ENCODE measurements around the gene ACE2. TPM values are rescaled to one million over a fixed set of nuclear protein-coding genes. Genes with fewer than 3 reads are reported as not detected.

The ACE2 gene
- total and polyA plus RNA-seq, 2 donors from 2014 or later = 5.5 to 32.4 TPM

DNA sequence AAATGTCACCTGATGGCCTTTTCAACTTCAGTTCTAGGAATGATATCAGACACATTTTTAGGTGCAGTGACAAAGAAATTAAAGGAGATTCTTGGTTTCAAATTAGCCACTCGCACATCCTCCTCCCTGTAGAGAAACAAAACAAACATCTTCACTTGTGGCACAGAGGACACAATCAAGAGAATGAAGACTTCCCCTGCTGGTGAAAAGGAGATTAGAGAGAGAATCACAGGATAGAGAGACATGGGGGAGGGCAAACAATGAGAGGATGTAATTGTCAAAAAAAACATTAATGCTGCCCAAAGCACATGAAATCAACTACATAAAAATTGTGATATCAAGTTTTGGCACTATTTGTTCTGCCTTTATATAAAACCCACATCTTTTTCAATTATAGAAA lies 34.5 kb downstream of the ACE2 start:
- Histone ChIP-seq H3K9me3 (ENCODE audit: control insufficient read depth in 2 of 3, insufficient read depth in 1 of 3, low read length in 3 of 3) (no peaks in the 10 kb centered on the region), H3K4me3 (ENCODE audit: low read length in 3 of 3) (no peak overlapping the region), H3K4me1 (ENCODE audit: control insufficient read depth in 2 of 3, insufficient read depth in 2 of 3, low read depth in 1 of 3, low read length in 3 of 3) (no peaks in the 10 kb centered on the region), H3K27me3 (ENCODE audit: control insufficient read depth, insufficient read depth, low read length) (peaks cover 11% of the 10 kb centered on the region), H3K27ac (ENCODE audit: low read depth in 2 of 2, low read length in 2 of 2) (no peak overlapping the region), H3K36me3 (ENCODE audit: control insufficient read depth in 2 of 3, insufficient read depth in 3 of 3, low read length in 3 of 3) (no peaks in the 10 kb centered on the region), H3K9ac (ENCODE audit: low read length in 3 of 3) (no peak overlapping the region)
- DNase-seq (no peak), FAIRE-seq (no peak)
- intact Hi-C loops (cut with DNase I) = no loop called here
- TF ChIP-seq, protein P1, sequence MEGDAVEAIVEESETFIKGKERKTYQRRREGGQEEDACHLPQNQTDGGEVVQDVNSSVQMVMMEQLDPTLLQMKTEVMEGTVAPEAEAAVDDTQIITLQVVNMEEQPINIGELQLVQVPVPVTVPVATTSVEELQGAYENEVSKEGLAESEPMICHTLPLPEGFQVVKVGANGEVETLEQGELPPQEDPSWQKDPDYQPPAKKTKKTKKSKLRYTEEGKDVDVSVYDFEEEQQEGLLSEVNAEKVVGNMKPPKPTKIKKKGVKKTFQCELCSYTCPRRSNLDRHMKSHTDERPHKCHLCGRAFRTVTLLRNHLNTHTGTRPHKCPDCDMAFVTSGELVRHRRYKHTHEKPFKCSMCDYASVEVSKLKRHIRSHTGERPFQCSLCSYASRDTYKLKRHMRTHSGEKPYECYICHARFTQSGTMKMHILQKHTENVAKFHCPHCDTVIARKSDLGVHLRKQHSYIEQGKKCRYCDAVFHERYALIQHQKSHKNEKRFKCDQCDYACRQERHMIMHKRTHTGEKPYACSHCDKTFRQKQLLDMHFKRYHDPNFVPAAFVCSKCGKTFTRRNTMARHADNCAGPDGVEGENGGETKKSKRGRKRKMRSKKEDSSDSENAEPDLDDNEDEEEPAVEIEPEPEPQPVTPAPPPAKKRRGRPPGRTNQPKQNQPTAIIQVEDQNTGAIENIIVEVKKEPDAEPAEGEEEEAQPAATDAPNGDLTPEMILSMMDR (IDR thresholded peaks at IDR 0.05; ENCODE audit: borderline replicate concordance, extremely low read depth, insufficient read depth) = no peak

DNA sequence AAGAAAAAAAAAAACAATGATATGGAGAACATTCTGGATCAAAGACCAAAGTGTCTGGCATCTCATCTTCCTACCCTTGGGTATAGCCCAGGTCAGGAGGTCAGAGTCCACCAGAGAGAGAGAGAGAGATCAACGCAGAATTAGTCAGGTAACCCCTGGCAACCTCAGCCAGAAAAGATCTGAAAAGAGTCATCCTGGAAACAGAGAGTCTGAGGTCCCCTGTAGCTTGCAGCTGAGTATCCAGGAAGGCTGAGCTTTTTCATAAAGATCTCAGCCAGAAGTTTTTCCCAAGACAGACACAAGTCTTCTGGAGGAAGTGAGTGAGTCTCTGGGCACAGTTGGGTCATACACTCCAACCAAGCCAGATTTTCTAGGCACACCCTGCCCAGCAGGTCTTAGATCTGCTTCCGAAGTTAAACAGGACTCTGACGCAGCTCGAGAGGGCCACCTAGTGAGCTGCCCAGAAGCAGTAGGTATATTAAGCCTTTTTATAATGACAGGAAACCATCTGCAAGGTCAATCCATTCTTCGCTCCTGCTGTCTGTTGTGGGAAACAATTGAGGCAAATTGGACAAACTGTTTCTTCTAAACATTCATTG lies 35.7 kb downstream of the ACE2 start:
- no peaks in the 10 kb centered on the region for H3K9me3 ChIP-seq (ENCODE audit: control insufficient read depth in 2 of 3, insufficient read depth in 1 of 3, low read length in 3 of 3)
- peak in 4 of 5 donors; percentile 29 to 57 (median 44) for DNase-seq
- H3K27me3 ChIP-seq (ENCODE audit: control insufficient read depth, insufficient read depth, low read length) = peaks cover 12% of the 10 kb centered on the region
- TF ChIP-seq, protein P1 (IDR thresholded peaks at IDR 0.05; ENCODE audit: borderline replicate concordance, extremely low read depth, insufficient read depth) = peak; percentile 46
- no peak overlapping the region for H3K27ac ChIP-seq (ENCODE audit: low read depth in 2 of 2, low read length in 2 of 2)
- peak; percentile 77 for FAIRE-seq
- no peaks in the 10 kb centered on the region for H3K36me3 ChIP-seq (ENCODE audit: control insufficient read depth in 2 of 3, insufficient read depth in 3 of 3, low read length in 3 of 3)
- H3K4me1 ChIP-seq (ENCODE audit: control insufficient read depth in 2 of 3, insufficient read depth in 2 of 3, low read depth in 1 of 3, low read length in 3 of 3) = no peaks in the 10 kb centered on the region
- intact Hi-C loops (cut with DNase I) = no loop called here
- H3K9ac ChIP-seq (ENCODE audit: low read length in 3 of 3) = no peak overlapping the region
- H3K4me3 ChIP-seq (ENCODE audit: low read length in 3 of 3) = no peak overlapping the region

DNA sequence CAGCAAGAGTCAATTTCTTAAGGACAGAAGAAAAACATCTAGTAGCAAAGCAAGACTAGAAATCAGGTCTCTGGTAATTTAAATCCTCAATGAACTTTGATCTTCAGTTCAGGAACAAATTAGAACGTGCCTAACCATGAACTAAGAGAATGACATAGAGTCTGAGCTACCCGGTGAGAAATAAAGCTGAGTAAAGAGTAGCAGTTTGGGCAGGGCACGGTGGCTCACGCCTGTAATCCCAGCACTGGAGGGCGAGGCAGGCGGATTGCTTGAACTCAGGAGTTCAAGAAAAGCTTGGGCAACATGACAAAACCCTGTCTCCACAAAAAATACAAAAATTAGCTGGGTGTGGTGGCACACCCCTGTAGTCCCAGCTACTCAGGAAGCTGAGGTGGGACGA lies 37.7 kb downstream of the ACE2 start:
- H3K27ac ChIP-seq (ENCODE audit: low read depth in 2 of 2, low read length in 2 of 2) = no peak overlapping the region
- FAIRE-seq = no peak
- H3K4me3 ChIP-seq (ENCODE audit: low read length in 3 of 3) = no peak overlapping the region
- intact Hi-C loops (cut with DNase I) = no loop called here
- TF ChIP-seq, protein P1 (IDR thresholded peaks at IDR 0.05; ENCODE audit: borderline replicate concordance, extremely low read depth, insufficient read depth) = no peak
- H3K36me3 ChIP-seq (ENCODE audit: control insufficient read depth in 2 of 3, insufficient read depth in 3 of 3, low read length in 3 of 3) = no peaks in the 10 kb centered on the region
- H3K4me1 ChIP-seq (ENCODE audit: control insufficient read depth in 2 of 3, insufficient read depth in 2 of 3, low read depth in 1 of 3, low read length in 3 of 3) = no peaks in the 10 kb centered on the region
- no peaks in the 10 kb centered on the region for H3K9me3 ChIP-seq (ENCODE audit: control insufficient read depth in 2 of 3, insufficient read depth in 1 of 3, low read length in 3 of 3)
- peaks cover 12% of the 10 kb centered on the region for H3K27me3 ChIP-seq (ENCODE audit: control insufficient read depth, insufficient read depth, low read length)
- DNase-seq = no peak
- no peak overlapping the region for H3K9ac ChIP-seq (ENCODE audit: low read length in 3 of 3)

DNA sequence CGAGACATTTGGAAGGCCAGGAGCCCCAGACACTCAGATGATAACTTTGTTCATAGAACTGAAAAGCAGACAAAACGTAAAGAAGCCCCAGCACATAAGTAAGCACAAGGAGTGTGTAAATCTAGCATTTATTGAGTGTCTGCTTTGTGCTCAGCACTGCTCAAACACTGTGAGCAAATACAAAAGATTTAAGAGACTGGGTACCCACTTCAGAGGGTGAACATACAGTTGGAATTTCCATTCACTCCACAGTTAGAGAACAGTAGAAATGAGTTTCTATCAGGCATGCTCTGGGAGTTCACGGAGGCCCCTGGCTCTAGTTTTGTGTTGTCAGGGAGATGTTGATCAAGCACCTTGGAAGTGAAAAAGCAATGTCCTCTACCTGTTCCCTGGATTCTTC lies 39.8 kb downstream of the ACE2 start:
- intact Hi-C loops (cut with DNase I) = no loop called here
- Histone ChIP-seq H3K9ac (ENCODE audit: low read length in 3 of 3) (no peak overlapping the region), H3K4me3 (ENCODE audit: low read length in 3 of 3) (no peak overlapping the region), H3K4me1 (ENCODE audit: control insufficient read depth in 2 of 3, insufficient read depth in 2 of 3, low read depth in 1 of 3, low read length in 3 of 3) (no peaks in the 10 kb centered on the region), H3K36me3 (ENCODE audit: control insufficient read depth in 2 of 3, insufficient read depth in 3 of 3, low read length in 3 of 3) (no peaks in the 10 kb centered on the region), H3K27ac (ENCODE audit: low read depth in 2 of 2, low read length in 2 of 2) (no peak overlapping the region), H3K27me3 (ENCODE audit: control insufficient read depth, insufficient read depth, low read length) (peaks cover 12% of the 10 kb centered on the region), H3K9me3 (ENCODE audit: control insufficient read depth in 2 of 3, insufficient read depth in 1 of 3, low read length in 3 of 3) (no peaks in the 10 kb centered on the region)
- no peak for FAIRE-seq
- DNase-seq = no peak
- TF ChIP-seq, protein P1 (IDR thresholded peaks at IDR 0.05; ENCODE audit: borderline replicate concordance, extremely low read depth, insufficient read depth) = no peak
